Heart right ventricle (tissue), 16 donors: ENCODE measurements around the gene ATXN7L1. TPM values are rescaled to one million over a fixed set of nuclear protein-coding genes. Genes with fewer than 3 reads are reported as not detected.

Experiments used
- ATAC-seq, 8 donors: fragments of 200-7000 bp; cut with Tn5 transposase; one replicate each; pipeline ENCODE4 v1.9.1; 2020; ENCODE audit warnings: mild to moderate bottlenecking in 8 of 8, moderate library complexity in 8 of 8, moderate number of reproducible peaks in 1 of 8
- DNase-seq, 2 donors: peaks; one replicate each; pipeline ENCODE4 v3.0.0-alpha.2; 2020
- H3K27ac ChIP-seq, 10 donors: fragments of 200-600 bp; sonication (generic) in 2 of 10; one replicate each; pipeline versions ENCODE4 v1.5.0 to v1.8.0; 2020 to 2022; ENCODE audit warnings: mild to moderate bottlenecking in 3 of 10
- H3K27me3 ChIP-seq, 7 donors: fragments of 200-600 bp; one replicate each; pipeline ENCODE4 v1.8.0; 2021 to 2022; ENCODE audit warnings: mild to moderate bottlenecking in 2 of 7
- H3K36me3 ChIP-seq, 9 donors: fragments of 200-600 bp; sonication (generic) in 1 of 9; one replicate each; pipeline versions ENCODE4 v1.5.0 to v1.8.0; 2020 to 2022; ENCODE audit warnings: mild to moderate bottlenecking in 2 of 9
- H3K4me1 ChIP-seq, 9 donors: fragments of 200-600 bp; sonication (generic) in 1 of 9; one replicate each; pipeline versions ENCODE4 v1.5.0 to v1.8.0; 2020 to 2022; ENCODE audit warnings: mild to moderate bottlenecking in 4 of 9
- H3K4me3 ChIP-seq, 10 donors: fragments of 200-600 bp; sonication (generic) in 2 of 10; one replicate each; pipeline versions ENCODE4 v1.5.0 to v1.8.0; 2020 to 2022; ENCODE audit warnings: mild to moderate bottlenecking in 7 of 10, moderate library complexity in 2 of 10
- H3K9me3 ChIP-seq, 11 donors: fragments of 200-600 bp in 10 of 11; sonication (generic) in 2 of 11; one replicate each; pipeline versions ENCODE4 v1.5.0 to v1.8.0; 2013 to 2022; ENCODE audit warnings: mild to moderate bottlenecking in 2 of 11, control low read depth in 1 of 11, moderate library complexity in 1 of 11
- WGBS, 2 donors: extraction: QIAGEN DNeasy Blood & Tissue Kit; methylation state at CpG; one replicate each; pipeline ENCODE4 v1.1.7; 2013; ENCODE audit warnings: inconsistent platforms in 1 of 2; 5-methylcytosine and 5-hydroxymethylcytosine counted together
- intact Hi-C, 10 donors: fragments of 100-400 bp; cut with DNase I; formaldehyde crosslinking; loops; one replicate each; pipeline versions ENCODE4 v1.11.1 to v1.14.2; 2022
- polyA plus RNA-seq, 2 donors: library from polyadenylated mRNA; stranded (reverse); fragments of 200-250 nt; gene quantifications; one replicate each; pipeline ENCODE4 v1.2.3, GENCODE V29; 2013
- total RNA-seq, 10 donors: library from RNA; stranded (reverse); fragmentation: NEBNext Ultra II Directional in 3 of 10; extraction: Animal tissue kit (Norgen Biotek cat#: 25700) in 3 of 10; gene quantifications; one replicate each; pipeline versions ENCODE4 v1.2.1 to v1.2.4, GENCODE V29; 2021 to 2023
- TF ChIP-seq, protein P1 (sequence below), 9 donors: fragments of 200-600 bp; sonication (generic) in 2 of 9; IDR thresholded peaks; one replicate each; pipeline versions ENCODE4 v1.5.0 to v1.8.0; 2021 to 2022; ENCODE audit warnings: antibody characterized with exemption in 9 of 9, mild to moderate bottlenecking in 5 of 9, moderate library complexity in 1 of 9
- donor health status: Arrhythmogenic right ventricular cardiomyopathy.
- donor health status: ischemic (EF 13 %, LVEDD 7.1; RV severe dilation, severe dysfunction).
- donor health status: healthy with polysubstance abuse.
- donor health status: DM: no; HTN: yes; CAD: no.
- donor health status: DM: no; HTN: no; CAD: no.
- donor health status: ischemic (EF 25% LVEDD 6.9; RV normal size, moderate dysfunction).
- donor health status: ischemic (EF 25% LVEDD 5.7; RV mildly dilated, moderate dysfunction).
- donor health status: healthy.
- donor health status: DM: yes; HTN: yes; CAD: no.
- donor health status: Ischemic cardiomyopathy.
- donor health status: ischemic (EF 35%, LVEDD 5.7; RV mildly dilated, moderate dysfunction).
- donor health status: nonischemic (EF 11% LVEDD 7.7; RV severe dilation, severe dysfunction).
- donor health status: DM: yes; HTN: yes; CAD: no.
- donor health status: PGD.
- donor health status: ischemic (EF 29% LVEDD 5.4; RV normal size, mild dysfunction).
- donor health status: nonischemic (EF 23%, LVEDD 6.1; RV moderate dilation, normal function).

ATXN7L1 gene
- total and polyA plus RNA-seq, 12 donors: 1.7 to 7.2 (median 5.4) TPM

DNA sequence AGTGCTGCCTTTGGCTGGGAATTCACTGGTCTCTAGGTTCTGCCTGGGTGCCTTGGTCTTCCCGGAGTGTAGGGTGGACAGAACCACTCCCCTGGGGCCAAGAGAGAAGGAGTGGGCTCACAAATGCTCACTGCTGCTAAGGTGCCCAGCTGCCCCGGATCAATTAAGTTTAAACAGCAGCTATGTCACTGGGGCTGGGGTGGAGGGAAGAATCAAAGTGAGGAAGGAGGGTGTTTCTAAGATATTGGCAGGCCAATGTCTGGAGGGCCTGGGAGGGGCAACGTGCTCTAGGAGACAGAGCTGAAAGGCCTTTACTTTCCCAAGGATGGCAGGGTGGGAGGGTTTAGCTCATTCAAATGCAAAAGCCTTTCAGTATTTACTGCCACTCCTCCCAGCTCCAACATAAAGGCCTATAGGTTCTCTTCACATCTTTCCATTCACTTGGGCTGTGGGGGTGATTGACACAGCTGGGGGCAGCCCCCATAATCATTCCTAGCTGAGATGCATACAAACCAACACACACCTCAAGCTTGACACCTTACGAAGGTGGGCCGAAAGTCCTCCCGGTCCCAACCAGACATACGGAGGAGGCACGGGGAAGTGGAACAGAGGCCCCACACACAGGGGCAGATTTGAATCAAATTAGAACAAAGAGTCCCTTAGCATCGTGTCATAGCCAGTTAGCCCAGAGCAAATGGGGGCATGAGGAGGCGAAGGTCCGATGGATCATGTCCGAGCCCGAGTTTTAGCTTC is 187.2 kb downstream of the ATXN7L1 start:
- Histone ChIP-seq H3K9me3 (peaks cover 0 to 6% (median 0%) of the 10 kb centered on the region in 11 donors), H3K4me3 (no peak overlapping the region), H3K27ac (peak overlapping the region in 1 of 10 donors; percentile 6), H3K36me3 (no peaks in the 10 kb centered on the region), H3K4me1 (peaks cover 0 to 14% (median 0%) of the 10 kb centered on the region in 9 donors), H3K27me3 (no peaks in the 10 kb centered on the region)
- WGBS, 2 donors: 77 to 94% methylated on average over 13 of the region's 13 CpGs
- intact Hi-C loops: no loop called here
- ATAC-seq (no peak), DNase-seq (no peak)
- TF ChIP-seq, protein P1, sequence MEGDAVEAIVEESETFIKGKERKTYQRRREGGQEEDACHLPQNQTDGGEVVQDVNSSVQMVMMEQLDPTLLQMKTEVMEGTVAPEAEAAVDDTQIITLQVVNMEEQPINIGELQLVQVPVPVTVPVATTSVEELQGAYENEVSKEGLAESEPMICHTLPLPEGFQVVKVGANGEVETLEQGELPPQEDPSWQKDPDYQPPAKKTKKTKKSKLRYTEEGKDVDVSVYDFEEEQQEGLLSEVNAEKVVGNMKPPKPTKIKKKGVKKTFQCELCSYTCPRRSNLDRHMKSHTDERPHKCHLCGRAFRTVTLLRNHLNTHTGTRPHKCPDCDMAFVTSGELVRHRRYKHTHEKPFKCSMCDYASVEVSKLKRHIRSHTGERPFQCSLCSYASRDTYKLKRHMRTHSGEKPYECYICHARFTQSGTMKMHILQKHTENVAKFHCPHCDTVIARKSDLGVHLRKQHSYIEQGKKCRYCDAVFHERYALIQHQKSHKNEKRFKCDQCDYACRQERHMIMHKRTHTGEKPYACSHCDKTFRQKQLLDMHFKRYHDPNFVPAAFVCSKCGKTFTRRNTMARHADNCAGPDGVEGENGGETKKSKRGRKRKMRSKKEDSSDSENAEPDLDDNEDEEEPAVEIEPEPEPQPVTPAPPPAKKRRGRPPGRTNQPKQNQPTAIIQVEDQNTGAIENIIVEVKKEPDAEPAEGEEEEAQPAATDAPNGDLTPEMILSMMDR (IDR thresholded peaks at IDR 0.05): no peak

DNA sequence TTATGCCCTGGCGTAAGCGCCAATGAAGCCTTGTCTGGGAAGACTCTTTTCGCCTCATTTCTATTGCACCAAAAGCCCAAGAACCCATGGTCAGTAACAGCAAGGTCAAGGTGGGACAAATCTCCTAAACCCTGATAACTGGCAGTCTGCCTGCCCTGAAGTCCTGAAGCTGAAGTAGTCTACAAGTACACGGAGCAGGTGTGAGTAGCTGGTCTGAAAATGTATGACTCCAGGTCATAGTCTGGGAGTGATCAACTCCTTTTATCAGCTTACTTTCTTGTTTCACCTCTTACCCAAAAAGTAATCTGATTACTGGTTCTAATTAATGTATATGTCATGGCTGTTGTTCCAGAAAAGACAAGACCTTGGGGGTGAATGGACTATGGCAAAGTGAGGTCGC is 187.8 kb downstream of the ATXN7L1 start:
- Histone ChIP-seq H3K27me3 (no peaks in the 10 kb centered on the region), H3K4me3 (no peak overlapping the region), H3K4me1 (peaks cover 0 to 14% (median 0%) of the 10 kb centered on the region in 9 donors), H3K9me3 (peaks cover 0 to 6% (median 0%) of the 10 kb centered on the region in 11 donors), H3K36me3 (no peaks in the 10 kb centered on the region), H3K27ac (no peak overlapping the region)
- intact Hi-C loops: no loop called here
- 79% methylated on average over 5 of the region's 5 CpGs for WGBS, 2 donors
- no peak for ATAC-seq
- TF ChIP-seq, protein P1 (IDR thresholded peaks at IDR 0.05): no peak
- no peak for DNase-seq

DNA sequence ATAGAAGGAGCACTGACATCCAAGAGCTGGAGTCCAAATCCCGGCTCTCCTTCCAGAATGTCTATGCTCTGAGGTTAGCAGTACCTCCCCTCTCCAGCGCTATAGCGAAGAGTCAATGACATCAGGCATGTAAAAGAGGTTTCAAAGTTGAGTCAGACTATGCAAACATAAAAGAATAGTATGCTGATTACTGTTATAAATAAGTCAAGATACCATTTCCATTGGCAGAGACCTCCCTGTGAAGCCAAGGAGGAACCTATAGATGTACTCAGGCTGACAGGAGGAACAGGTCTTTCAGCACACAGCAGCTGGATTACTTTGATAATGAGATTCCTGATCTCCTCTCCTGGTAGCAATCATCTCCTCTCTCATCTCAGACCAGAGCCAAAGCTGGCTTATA is 191.2 kb downstream of the ATXN7L1 start:
- DNase-seq: no peak
- Histone ChIP-seq H3K27ac (no peak overlapping the region), H3K36me3 (no peaks in the 10 kb centered on the region), H3K4me3 (no peak overlapping the region), H3K9me3 (peaks cover 0 to 6% (median 0%) of the 10 kb centered on the region in 11 donors), H3K4me1 (peaks cover 0 to 19% (median 8%) of the 10 kb centered on the region in 9 donors), H3K27me3 (no peaks in the 10 kb centered on the region)
- TF ChIP-seq, protein P1 (IDR thresholded peaks at IDR 0.05): no peak
- WGBS, 2 donors: 96 to 97% methylated on average over 3 of the region's 3 CpGs
- ATAC-seq: no peak
- intact Hi-C loops: no loop called here

DNA sequence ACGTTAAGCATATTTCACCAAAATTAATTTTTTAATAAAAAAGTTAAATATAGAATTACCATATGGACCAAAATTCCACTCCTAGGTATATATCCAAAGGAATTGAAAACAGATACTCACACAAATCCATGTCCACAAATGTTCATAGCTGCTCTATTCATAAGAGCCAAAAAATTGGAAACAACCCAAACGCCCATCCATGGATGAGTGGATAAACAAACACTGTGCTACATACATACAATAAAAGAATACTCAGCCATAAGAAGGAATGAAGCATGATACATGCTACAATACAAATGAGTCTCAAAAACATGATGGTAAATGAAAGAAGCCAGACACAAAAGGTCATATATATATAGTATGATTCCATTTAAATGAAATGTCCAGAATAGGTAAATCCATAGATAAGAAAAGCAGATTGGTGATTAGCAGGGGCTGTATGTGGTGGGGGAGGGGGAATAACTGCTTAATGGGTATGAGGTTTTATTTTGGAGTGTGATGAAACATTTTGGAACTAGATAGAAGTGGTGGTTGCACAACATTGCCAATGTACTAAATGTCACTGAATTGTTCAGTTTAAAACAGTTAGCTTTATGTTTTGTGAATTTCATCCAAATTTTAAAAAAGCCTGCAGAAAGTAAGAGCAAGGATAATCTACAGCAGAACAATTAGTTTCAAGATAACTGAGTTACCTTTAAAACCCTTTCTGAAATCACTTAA is 193.9 kb downstream of the ATXN7L1 start:
- intact Hi-C loops: no loop called here
- peaks cover 0 to 3% (median 0%) of the 10 kb centered on the region in 11 donors for H3K9me3 ChIP-seq
- no peaks in the 10 kb centered on the region for H3K36me3 ChIP-seq
- TF ChIP-seq, protein P1 (IDR thresholded peaks at IDR 0.05): no peak
- peaks cover 0 to 45% (median 26%) of the 10 kb centered on the region in 9 donors for H3K4me1 ChIP-seq
- H3K27ac ChIP-seq: no peak overlapping the region
- no peak overlapping the region for H3K4me3 ChIP-seq
- DNase-seq: no peak
- H3K27me3 ChIP-seq: no peaks in the 10 kb centered on the region
- 81 to 93% methylated on average over 2 of the region's 2 CpGs for WGBS, 2 donors
- no peak for ATAC-seq
